HG02798 (cell line): ENCODE data around the gene CNTN6.
"Not testable (repeated sequence)": the region's sequence is repeated elsewhere in the genome, so short reads cannot be mapped to it uniquely, and the experiment has no call there.

Experiments
- ATAC-seq: cut with Tn5 transposase; IDR thresholded peaks from one replicate; pipeline ENCODE4 v1.9.1; 2021; ENCODE audit warnings: mild to moderate bottlenecking; ENCODE audit not compliant: unreplicated experiment, poor library complexity

The CNTN6 gene

GRCh38 chr3:1387396-1387905, 294.6 kb downstream of the CNTN6 start:
- ATAC-seq = not testable (repeated sequence)

GRCh38 chr3:1394188-1394587, 301.4 kb downstream of the CNTN6 start:
- ATAC-seq = no peak

DNA sequence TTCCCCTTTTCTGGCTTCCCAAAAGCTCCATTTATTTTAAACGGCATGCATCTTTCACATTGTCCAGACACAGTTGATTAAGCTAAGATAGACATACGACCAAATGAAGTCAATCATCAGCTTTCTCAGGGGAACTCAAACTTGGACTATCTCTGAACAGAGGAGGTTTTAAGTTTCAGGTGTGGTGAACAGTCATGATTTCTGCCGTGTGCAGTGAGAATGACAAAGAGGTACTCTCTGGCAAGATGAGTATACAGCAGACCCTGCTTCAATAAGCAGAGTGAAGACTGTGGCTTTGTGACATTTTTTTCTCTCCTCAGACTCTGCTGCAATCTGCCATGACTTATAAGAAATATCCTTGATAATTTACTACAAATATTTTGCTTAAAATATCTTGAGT, 307.7 kb downstream of the CNTN6 start:
- ATAC-seq = no peak

DNA sequence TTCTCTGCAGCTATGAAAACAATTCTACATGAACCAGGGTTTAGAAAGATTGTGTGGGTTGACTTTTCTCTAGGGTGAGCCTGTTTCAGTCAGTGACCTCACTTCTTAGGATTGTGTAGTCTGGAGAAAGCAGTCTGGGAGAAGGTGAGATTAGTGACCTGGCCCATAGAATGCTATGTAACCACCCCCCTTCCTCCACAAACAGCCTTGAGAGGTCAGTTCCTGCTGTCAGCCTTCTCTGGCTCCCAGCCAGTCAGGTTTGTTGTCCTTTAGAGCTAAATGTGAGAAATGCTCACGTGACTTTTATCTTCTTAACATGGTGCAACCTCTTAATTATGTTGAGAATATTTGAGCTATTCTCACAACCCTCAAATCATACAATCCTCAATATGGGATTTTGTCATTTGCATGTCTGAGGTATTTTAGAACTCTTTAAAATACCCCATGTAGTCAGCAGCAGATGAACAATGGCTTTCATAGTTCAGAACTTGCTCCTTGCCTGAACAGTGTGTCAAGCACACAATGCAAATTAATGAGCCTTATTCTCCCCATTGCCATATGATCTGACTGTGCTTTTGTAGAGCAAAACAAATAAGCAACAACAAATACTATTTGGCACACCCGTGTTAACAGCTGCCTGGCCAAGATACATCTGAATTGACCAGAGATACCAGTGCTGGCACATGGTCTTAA, 311.6 kb downstream of the CNTN6 start:
- no peak for ATAC-seq

DNA sequence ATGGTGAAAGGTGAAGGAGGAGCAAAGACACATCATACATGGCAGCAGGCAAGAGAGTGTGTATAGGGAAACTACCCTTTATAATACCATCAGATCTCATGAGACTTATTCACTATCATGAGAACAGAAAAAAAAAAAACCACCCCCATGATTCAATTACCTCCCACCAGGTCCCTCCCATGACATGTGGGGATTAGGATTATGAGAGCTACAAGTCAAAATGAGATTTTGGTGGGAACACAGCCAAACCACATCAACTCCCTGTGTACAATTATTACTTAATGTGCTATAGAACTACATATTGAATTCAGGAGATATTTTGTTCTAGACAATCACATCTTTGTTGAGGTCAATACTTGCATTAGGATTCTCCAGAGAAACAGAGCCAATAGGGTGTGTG, 313.4 kb downstream of the CNTN6 start:
- ATAC-seq = no peak

- no peak for ATAC-seq
Measured at GRCh38 chr3:1421577-1421976, 328.8 kb downstream of the CNTN6 start.

DNA sequence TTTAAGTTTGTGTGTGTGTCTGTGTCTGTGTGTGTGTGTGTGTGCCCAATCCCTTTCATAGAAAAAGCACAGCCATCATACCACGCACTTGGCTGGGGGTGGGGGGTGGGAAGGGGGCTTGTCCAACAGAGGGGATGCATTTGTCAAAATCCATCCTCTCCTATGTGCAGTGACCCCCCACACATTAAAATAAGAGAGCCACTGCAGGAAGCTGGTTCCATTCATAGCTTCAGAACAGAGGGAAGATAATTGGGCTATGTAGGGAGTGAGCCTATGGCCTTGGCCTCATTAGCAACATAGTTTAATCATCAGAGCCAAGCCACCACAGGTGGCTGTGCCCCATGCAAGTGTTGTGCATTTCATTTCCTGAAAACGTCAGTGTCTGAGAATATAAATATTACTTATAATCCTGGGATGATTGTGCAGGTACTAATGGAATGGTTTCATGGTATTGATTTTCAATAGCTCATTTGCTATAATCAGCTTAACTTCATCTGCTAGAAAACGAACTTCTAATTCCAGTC, 330.8 kb downstream of the CNTN6 start:
- ATAC-seq = no peak

DNA sequence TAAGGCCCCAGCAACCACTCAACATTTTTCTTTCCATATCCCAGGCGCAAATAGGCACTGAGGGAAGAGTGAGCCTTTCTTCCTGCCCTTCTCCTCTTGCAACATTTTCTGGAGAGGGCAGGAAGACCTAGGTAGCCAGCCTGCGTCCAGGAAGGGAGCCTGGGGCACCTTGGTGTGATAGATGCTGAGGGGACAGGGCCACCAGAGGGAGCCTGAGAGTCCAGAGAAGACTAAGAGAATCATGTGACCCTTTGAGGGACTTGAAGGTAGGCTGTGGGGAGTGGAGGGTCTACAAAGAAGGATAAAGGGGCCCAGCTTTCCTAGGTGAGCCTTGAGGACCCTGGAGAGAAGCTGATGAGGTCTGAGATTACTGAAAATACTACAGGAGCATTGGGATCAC, 346.6 kb downstream of the CNTN6 start:
- no peak for ATAC-seq

- no peak for ATAC-seq
Measured at GRCh38 chr3:1442271-1442670, 349.4 kb downstream of the CNTN6 start.

DNA sequence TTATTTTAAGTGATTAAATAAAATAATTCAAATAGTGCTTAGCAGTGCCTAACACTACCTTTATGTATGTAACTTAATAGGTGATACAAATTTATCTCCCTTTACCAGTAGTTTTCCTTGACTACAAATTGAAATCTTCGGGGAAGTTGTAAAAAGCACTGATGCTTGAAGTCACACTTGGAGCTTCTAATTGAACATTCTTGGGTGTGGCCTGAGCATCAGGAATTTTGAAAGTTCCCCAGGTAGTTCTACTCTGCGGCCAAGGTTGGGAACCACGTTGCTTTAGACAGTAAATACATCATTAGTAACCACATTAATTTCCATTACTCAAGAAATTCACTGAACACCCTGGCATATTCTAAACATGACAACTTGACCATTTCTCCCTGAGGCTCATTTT, 351.4 kb downstream of the CNTN6 start:
- no peak for ATAC-seq

DNA sequence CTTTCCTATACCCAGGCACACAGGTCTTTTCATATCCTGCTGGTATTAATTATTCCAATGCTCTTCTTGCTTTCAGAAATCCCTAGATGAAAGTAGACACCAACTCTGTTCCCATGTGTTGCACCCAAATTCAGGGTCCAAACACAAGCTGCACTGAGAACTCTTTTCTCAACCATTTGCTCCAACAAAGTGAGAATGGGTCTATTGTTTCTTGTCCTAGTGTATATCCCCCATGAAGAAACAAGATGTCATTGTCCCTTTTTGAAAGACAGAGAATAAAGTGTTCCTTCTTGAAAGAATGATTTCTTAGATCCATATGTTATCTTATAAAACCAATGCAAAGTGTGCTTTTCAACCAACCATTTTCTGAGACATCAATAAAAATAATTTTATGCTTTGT, 353.7 kb downstream of the CNTN6 start:
- ATAC-seq = no peak

GRCh38 chr3:1447452-1447851, 354.6 kb downstream of the CNTN6 start:
- ATAC-seq = no peak

- ATAC-seq = no peak
Measured at GRCh38 chr3:1448443-1448842, 355.6 kb downstream of the CNTN6 start.
